H1 (cell line): ENCODE results near the gene SPDYE1. TPM values are rescaled to one million over a fixed set of nuclear protein-coding genes. Genes with fewer than 3 reads are reported as not detected.

Source experiments
- CTCF ChIA-PET: fragments of 300-600 bp; sonication (Branson Sonifier 250); formaldehyde crosslinking; loops from one replicate; lab custom pipeline; 2021; ENCODE audit not compliant: partially characterized antibody; lab: Charles Lee
- POLR2A ChIA-PET: fragments of 300-600 bp; sonication (Branson Sonifier 250); formaldehyde crosslinking; loops from one replicate; lab custom pipeline; 2021; ENCODE audit warnings: inconsistent platforms; ENCODE audit not compliant: partially characterized antibody; lab: Charles Lee
- DNase-seq, 2 experiments: peaks; one replicate each; pipeline versions ENCODE4 v3.0.0 to v3.0.0-alpha.2; 2010 to 2022; ENCODE audit warnings: low spot score in 2 of 2, low read depth in 1 of 2, mixed read lengths in 1 of 2
- FAIRE-seq: peaks from 2 replicates; lab custom pipeline; 2011; peaks lifted over from hg19 to GRCh38; lab: Jason Lieb, UNC
- H2AFZ ChIP-seq: 2 replicates; pipeline ENCODE4 v1.8.1; 2012; ENCODE audit warnings: low read length, inconsistent platforms
- H2AK5ac ChIP-seq: 2 replicates; pipeline ENCODE4 v1.6.1; 2013; ENCODE audit warnings: low read depth, low read length
- H2BK120ac ChIP-seq: replicated peaks from 2 replicates; pipeline ENCODE3; 2013; ENCODE audit warnings: low read depth, low read length, inconsistent platforms
- H2BK12ac ChIP-seq: 2 replicates; pipeline ENCODE4 v1.6.1; 2013; ENCODE audit warnings: low read depth, low read length
- H2BK15ac ChIP-seq: 2 replicates; pipeline ENCODE4 v1.6.1; 2013; ENCODE audit warnings: low read length
- H2BK20ac ChIP-seq: 2 replicates; pipeline ENCODE4 v1.6.1; 2013; ENCODE audit warnings: low read length
- H2BK5ac ChIP-seq: 2 replicates; pipeline ENCODE4 v1.6.1; 2013; ENCODE audit warnings: low read depth, low read length
- H3K14ac ChIP-seq: 2 replicates; pipeline ENCODE4 v1.6.1; 2013; ENCODE audit warnings: inconsistent platforms; ENCODE audit not compliant: insufficient read length
- H3K18ac ChIP-seq: 2 replicates; pipeline ENCODE4 v1.6.1; 2013; ENCODE audit warnings: low read length; ENCODE audit errors: extremely low read depth
- H3K23ac ChIP-seq: 2 replicates; pipeline ENCODE4 v1.6.1; 2013; ENCODE audit warnings: inconsistent platforms; ENCODE audit not compliant: insufficient read length
- H3K23me2 ChIP-seq: 2 replicates; pipeline ENCODE4 v1.6.1; 2013; ENCODE audit warnings: low read depth, low read length
- H3K27ac ChIP-seq: 2 replicates; pipeline ENCODE4 v1.6.1; 2011; ENCODE audit warnings: low read depth, low read length, inconsistent platforms
- H3K27me3 ChIP-seq, 4 experiments: replicated peaks in 1 of 4; 1 replicate in 1 of 4; 2 replicates in 3 of 4; pipeline versions ENCODE4 v1.6.1 to v1.8.1; 2011 to 2013; ENCODE audit warnings: low read length in 3 of 4, mild to moderate bottlenecking in 3 of 4, inconsistent platforms in 2 of 4, mixed read lengths in 2 of 4, moderate library complexity in 1 of 4; ENCODE audit not compliant: control insufficient read depth in 3 of 4, insufficient read depth in 3 of 4; ENCODE audit errors: extremely low read depth in 1 of 4
- H3K36me3 ChIP-seq, 4 experiments: 2 replicates each; pipeline versions ENCODE4 v1.6.1 to v1.8.1; 2011 to 2013; ENCODE audit warnings: mild to moderate bottlenecking in 4 of 4, low read length in 3 of 4, moderate library complexity in 2 of 4, control low read depth in 1 of 4, inconsistent platforms in 1 of 4; ENCODE audit not compliant: insufficient read depth in 4 of 4, control insufficient read depth in 2 of 4
- H3K4ac ChIP-seq: replicated peaks from 2 replicates; pipeline ENCODE3; 2013; ENCODE audit warnings: low read length, low read depth, mixed read lengths, inconsistent platforms; ENCODE audit not compliant: insufficient read length
- H3K4me1 ChIP-seq, 4 experiments: replicated peaks in 1 of 4; 1 replicate in 1 of 4; 2 replicates in 3 of 4; pipeline versions ENCODE4 v1.6.1 to v1.8.1; 2011 to 2013; ENCODE audit warnings: low read length in 3 of 4, inconsistent platforms in 2 of 4, mixed read lengths in 1 of 4; ENCODE audit not compliant: insufficient read depth in 4 of 4, control insufficient read depth in 3 of 4
- H3K4me2 ChIP-seq, 2 experiments: 2 replicates each; pipeline versions ENCODE4 v1.6.1 to v1.8.1; 2011 to 2013; ENCODE audit warnings: low read depth in 2 of 2, low read length in 2 of 2, control low read depth in 1 of 2, inconsistent platforms in 1 of 2, mild to moderate bottlenecking in 1 of 2; ENCODE audit not compliant: insufficient read depth in 1 of 2
- H3K4me3 ChIP-seq, 4 experiments: fragments of 200-600, 300-600 bp in 1 of 4; sonication (generic), shearing (Covaris generic), sonication (Bioruptor Twin) in 1 of 4; 2 replicates each; pipeline versions ENCODE4 v1.5.1 to v1.8.1; 2011 to 2016; ENCODE audit warnings: low read length in 4 of 4, low read depth in 3 of 4, control low read depth in 2 of 4, inconsistent platforms in 2 of 4, mild to moderate bottlenecking in 2 of 4, mixed read lengths in 1 of 4, moderate library complexity in 1 of 4; ENCODE audit not compliant: insufficient read depth in 2 of 4; ENCODE audit errors: extremely low read depth in 1 of 4
- H3K56ac ChIP-seq: replicated peaks from 2 replicates; pipeline ENCODE3; 2013; ENCODE audit warnings: low read depth, mild to moderate bottlenecking, mixed read lengths, low read length, inconsistent platforms; ENCODE audit not compliant: insufficient read length
- H3K79me1 ChIP-seq: 2 replicates; pipeline ENCODE4 v1.6.1; 2013; ENCODE audit warnings: low read depth, low read length, control low read depth
- H3K79me2 ChIP-seq, 2 experiments: 2 replicates each; pipeline versions ENCODE4 v1.6.1 to v1.8.1; 2012 to 2013; ENCODE audit warnings: low read length in 2 of 2, mild to moderate bottlenecking in 2 of 2, inconsistent platforms in 1 of 2; ENCODE audit not compliant: insufficient read depth in 2 of 2, control insufficient read depth in 1 of 2
- H3K9ac ChIP-seq, 4 experiments: replicated peaks in 1 of 4; 1 replicate in 1 of 4; 2 replicates in 3 of 4; pipeline versions ENCODE4 v1.6.1 to v1.8.1; 2011 to 2013; ENCODE audit warnings: low read depth in 3 of 4, low read length in 3 of 4, control low read depth in 2 of 4, mild to moderate bottlenecking in 2 of 4, moderate library complexity in 2 of 4, inconsistent platforms in 1 of 4; ENCODE audit errors: extremely low read depth in 1 of 4
- H3K9me3 ChIP-seq, 2 experiments: 2 replicates each; pipeline versions ENCODE4 v1.6.1 to v1.8.1; 2012 to 2013; ENCODE audit warnings: mild to moderate bottlenecking in 2 of 2, moderate library complexity in 2 of 2, control low read depth in 1 of 2, inconsistent platforms in 1 of 2, low read depth in 1 of 2, low read length in 1 of 2, mixed read lengths in 1 of 2; ENCODE audit not compliant: insufficient read depth in 2 of 2
- H4K20me1 ChIP-seq, 2 experiments: replicated peaks in 1 of 2; 2 replicates each; pipeline versions ENCODE3 to v1.8.1; 2011 to 2013; ENCODE audit warnings: inconsistent platforms in 2 of 2, low read length in 2 of 2, mild to moderate bottlenecking in 1 of 2; ENCODE audit not compliant: insufficient read depth in 2 of 2, control insufficient read depth in 1 of 2
- H4K5ac ChIP-seq: 2 replicates; pipeline ENCODE4 v1.6.1; 2013; ENCODE audit warnings: low read length, low read depth, mixed read lengths, inconsistent platforms; ENCODE audit not compliant: insufficient read length
- H4K8ac ChIP-seq: 2 replicates; pipeline ENCODE4 v1.8.0; 2013; ENCODE audit warnings: mild to moderate bottlenecking, moderate library complexity, low read length, inconsistent platforms; ENCODE audit not compliant: insufficient read depth; ENCODE audit errors: extremely low read depth
- H4K91ac ChIP-seq: replicated peaks from 2 replicates; pipeline ENCODE3; 2013; ENCODE audit warnings: low read length, mixed read lengths, inconsistent platforms; ENCODE audit not compliant: insufficient read length
- ASH2L ChIP-seq: fragments of 200-600, 300-600 bp; sonication (generic); IDR thresholded peaks from one replicate; pipeline ENCODE4 v1.7.1; 2017; ENCODE audit warnings: low read length
- CEBPB ChIP-seq: IDR thresholded peaks from 2 replicates; pipeline ENCODE4 v1.6.1; 2012; ENCODE audit warnings: low read depth, low read length
- CHD1 ChIP-seq: IDR thresholded peaks from 2 replicates; pipeline ENCODE4 v1.6.1; 2012; ENCODE audit warnings: low read depth, low read length, improper control_type of control experiment
- GABPA ChIP-seq: IDR thresholded peaks from 2 replicates; pipeline ENCODE4 v1.6.1; 2011; ENCODE audit warnings: mild to moderate bottlenecking, low read length, moderate library complexity, borderline replicate concordance; ENCODE audit not compliant: insufficient read depth
- GTF2F1 ChIP-seq: IDR thresholded peaks from 2 replicates; pipeline ENCODE4 v1.6.1; 2012; ENCODE audit warnings: low read depth, low read length, improper control_type of control experiment, borderline replicate concordance
- POLR2A ChIP-seq, 2 experiments: IDR thresholded peaks; 1 replicate in 1 of 2; 2 replicates in 1 of 2; pipeline ENCODE4 v1.6.1; 2011; ENCODE audit warnings: low read depth in 2 of 2, low read length in 2 of 2, mild to moderate bottlenecking in 2 of 2; ENCODE audit errors: control extremely low read depth in 1 of 2
- RFX5 ChIP-seq: IDR thresholded peaks from 2 replicates; pipeline ENCODE4 v1.6.1; 2011; ENCODE audit warnings: low read depth, low read length, improper control_type of control experiment, borderline replicate concordance
- RNF2 ChIP-seq: fragments of 200-900, 300-1000 bp; sonication (generic); IDR thresholded peaks from 2 replicates; pipeline ENCODE4 v1.7.1; 2016; ENCODE audit warnings: borderline replicate concordance, low read depth, mild to moderate bottlenecking, antibody characterized with exemption, low read length; ENCODE audit not compliant: poor library complexity, severe bottlenecking; ENCODE audit errors: missing control alignments
- SIX5 ChIP-seq: IDR thresholded peaks from 2 replicates; pipeline ENCODE4 v1.6.1; 2011; ENCODE audit warnings: mild to moderate bottlenecking, low read depth, low read length
- YY1 ChIP-seq: IDR thresholded peaks from 2 replicates; pipeline ENCODE4 v1.6.1; 2011; ENCODE audit warnings: low read depth, mild to moderate bottlenecking, low read length
- WGBS, 2 experiments: shearing (Covaris generic) in 1 of 2; methylation state at CpG; one replicate each; pipeline versions ENCODE4 v1.1.6 to v1.1.7; 2013 to 2015; ENCODE audit warnings: low lambda C conversion rate in 2 of 2, mixed read lengths in 2 of 2, inconsistent platforms in 1 of 2, low coverage in 1 of 2, missing lambda C conversion rate in 1 of 2; ENCODE audit not compliant: insufficient replicate concordance in 2 of 2, insufficient coverage in 1 of 2, insufficient read length in 1 of 2; ENCODE audit errors: extremely low coverage in 1 of 2, missing lambda C conversion rate in 1 of 2; 5-methylcytosine and 5-hydroxymethylcytosine counted together
- polyA plus RNA-seq, 7 experiments: library from polyadenylated mRNA; depleted of rRNA in 3 of 7; stranded (reverse) in 5 of 7; unstranded in 2 of 7; fragments of >200 nt in 5 of 7; fragments of 200-250 nt in 2 of 7; gene quantifications; 1 replicate in 5 of 7; 2 replicates in 1 of 7; 4 replicates in 1 of 7; pipeline versions ENCODE4 v1.2.1 to v1.2.3, GENCODE V29; 2011 to 2013; ENCODE audit warnings: missing spikeins in 2 of 7, mixed read lengths in 2 of 7
- total RNA-seq: library from RNA; stranded (reverse); fragmentation: NEBNext Ultra II Directional; extraction: Animal tissue kit (Norgen Biotek cat#: 25700); gene quantifications from 2 replicates; pipeline ENCODE4 v1.2.1, GENCODE V29; 2021
- TF ChIP-seq, protein P1 (sequence below): IDR thresholded peaks from 2 replicates; pipeline ENCODE4 v1.6.1; 2012; ENCODE audit warnings: inconsistent platforms
- TF ChIP-seq, protein P2 (sequence below): IDR thresholded peaks from 2 replicates; pipeline ENCODE4 v1.6.1; 2012; ENCODE audit warnings: inconsistent platforms

SPDYE1 gene
- total and polyA plus RNA-seq, 2 of the 8 experiments (the other 6 are each of a cell fraction or from before 2014, with no cell fraction given) = not detected

DNA sequence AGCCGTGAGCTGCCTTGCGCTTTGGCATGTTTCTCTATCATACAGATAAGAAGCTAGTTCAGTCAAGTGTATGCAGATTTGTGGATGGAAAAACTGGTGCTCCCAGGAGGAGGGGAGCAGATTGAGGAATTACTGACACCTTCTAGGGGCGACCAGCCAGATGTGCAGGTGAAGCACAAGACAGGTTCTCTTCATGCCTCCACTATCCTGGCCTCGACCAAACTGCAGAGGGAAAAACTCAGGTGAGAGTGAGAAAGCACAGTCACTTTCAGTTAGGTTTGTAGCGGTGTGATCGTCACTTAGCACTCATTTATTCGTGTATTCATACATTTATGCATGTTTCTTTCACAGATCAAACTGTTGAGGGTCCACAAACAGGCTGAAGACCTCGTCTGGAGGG lies 46.2 kb downstream of the SPDYE1 start:
- no peak for FAIRE-seq
- Histone ChIP-seq H2BK15ac (no peak overlapping the region), H3K4ac (peak overlapping the region; percentile 44)
- TF ChIP-seq CHD1 = no peak
- TF ChIP-seq GTF2F1 = no peak
- TF ChIP-seq GABPA = no peak
- no peak for TF ChIP-seq RFX5
- TF ChIP-seq ASH2L = no peak
- no peak for TF ChIP-seq YY1
- no peak for TF ChIP-seq RNF2
- TF ChIP-seq, protein P1, sequence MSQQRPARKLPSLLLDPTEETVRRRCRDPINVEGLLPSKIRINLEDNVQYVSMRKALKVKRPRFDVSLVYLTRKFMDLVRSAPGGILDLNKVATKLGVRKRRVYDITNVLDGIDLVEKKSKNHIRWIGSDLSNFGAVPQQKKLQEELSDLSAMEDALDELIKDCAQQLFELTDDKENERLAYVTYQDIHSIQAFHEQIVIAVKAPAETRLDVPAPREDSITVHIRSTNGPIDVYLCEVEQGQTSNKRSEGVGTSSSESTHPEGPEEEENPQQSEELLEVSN = no peak
- TF ChIP-seq, protein P2, sequence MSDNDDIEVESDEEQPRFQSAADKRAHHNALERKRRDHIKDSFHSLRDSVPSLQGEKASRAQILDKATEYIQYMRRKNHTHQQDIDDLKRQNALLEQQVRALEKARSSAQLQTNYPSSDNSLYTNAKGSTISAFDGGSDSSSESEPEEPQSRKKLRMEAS = no peak
- no peak for TF ChIP-seq CEBPB
- TF ChIP-seq POLR2A (IDR thresholded peaks at IDR 0.05; ENCODE audit: control extremely low read depth in 1 of 2, low read depth in 2 of 2, low read length in 2 of 2) = no peak
- TF ChIP-seq SIX5 = no peak

More for the DNA sequence above, 46.2 kb downstream of the SPDYE1 start:
- Histone ChIP-seq H2AFZ (peak overlapping the region; percentile 95), H3K4me3 (peak overlapping the region; percentile 79 to 92 (median 83)), H4K20me1 (peaks cover 0 to 7% of the 10 kb centered on the region in 2 experiments), H2BK5ac (peak overlapping the region; percentile 60; the same call in 1 of the 2 replicates), H3K18ac (no peak overlapping the region), H3K4me2 (peak overlapping the region; percentile 87 to 89), H4K8ac (peak overlapping the region; percentile 57; the same call in 1 of the 2 replicates), H3K27me3 (no peaks in the 10 kb centered on the region; a peak in 2 of 7 replicates), H3K4me1 (peaks cover 0 to 6% (median under 1%) of the 10 kb centered on the region in 4 experiments; a peak in 3 of 7 replicates), H2BK120ac (no peak overlapping the region), H3K23ac (no peak overlapping the region), H4K5ac (peak overlapping the region; percentile 87), H3K23me2 (peaks cover 15% of the 10 kb centered on the region), H4K91ac (peak overlapping the region; percentile 91), H3K56ac (peak overlapping the region; percentile 6), H3K9ac (peak overlapping the region in 1 of 4 experiments; percentile 39; a peak in 3 of 7 replicates), H3K14ac (no peak overlapping the region), H3K27ac (no peak overlapping the region), H2BK20ac (no peak overlapping the region), H3K79me1 (no peaks in the 10 kb centered on the region; the same call in 1 of the 2 replicates), H2BK12ac (no peak overlapping the region), H3K79me2 (peaks cover 0 to 25% of the 10 kb centered on the region in 2 experiments; a peak in 2 of 4 replicates), H3K9me3 (no peaks in the 10 kb centered on the region), H3K36me3 (no peaks in the 10 kb centered on the region; a peak in 1 of 8 replicates), H2AK5ac (no peak overlapping the region)
- POLR2A ChIA-PET = interaction anchor here (0.7 to 2.7 kb wide), 3 partner anchors 11 to 21 kb away, joined by 3 to 13 read pairs (median 3); no protein-coding TSS in a partner anchor
- WGBS, 2 experiments = 30% methylated on average over 8 of the region's 8 CpGs; no CpG with 5 or more reads in 1 of the 2 experiments
- DNase-seq = no peak
- CTCF ChIA-PET = interaction anchor here (0.6 to 2.2 kb wide), 6 partner anchors 20 to 87 kb away, joined by 3 to 9 read pairs (median 4); no protein-coding TSS in a partner anchor
